GM23338 (cell line): ENCODE measurements around the gene H2AZ2. TPM values are rescaled to one million over a fixed set of nuclear protein-coding genes. Genes with fewer than 3 reads are reported as not detected.
"Not testable (repeated sequence)": the region's sequence is repeated elsewhere in the genome, so short reads cannot be mapped to it uniquely, and the experiment has no call there.

Experiments used
- ATAC-seq: fragments of 200-7000 bp; cut with Tn5 transposase; 3 replicates; pipeline ENCODE4 v1.9.1; 2020
- DNase-seq: peaks from one replicate; pipeline ENCODE4 v3.0.0-alpha.2; 2015; ENCODE audit warnings: low spot score
- H2AFZ ChIP-seq: fragments of 200-600 bp; sonication (generic); 2 replicates; pipeline ENCODE4 v1.8.0; 2016; ENCODE audit warnings: antibody characterized with exemption, mild to moderate bottlenecking, moderate library complexity
- H3F3A ChIP-seq: fragments of 200-600 bp; sonication (generic); replicated peaks from 2 replicates; pipeline ENCODE4 v1.8.0; 2017; ENCODE audit warnings: antibody characterized with exemption, mixed run types, low read depth
- H3K27ac ChIP-seq: fragments of 200-600 bp; sonication (generic); 2 replicates; pipeline ENCODE4 v1.6.1; 2016; ENCODE audit warnings: low read depth
- H3K27me3 ChIP-seq: fragments of 200-600 bp; sonication (generic); 2 replicates; pipeline ENCODE4 v1.8.0; 2016; ENCODE audit warnings: mild to moderate bottlenecking, mixed run types, moderate library complexity; ENCODE audit not compliant: insufficient read depth
- H3K36me3 ChIP-seq: fragments of 200-600 bp; sonication (generic); 2 replicates; pipeline ENCODE4 v1.8.0; 2016; ENCODE audit warnings: mild to moderate bottlenecking; ENCODE audit not compliant: insufficient read depth
- H3K4me1 ChIP-seq: fragments of 200-600 bp; sonication (generic); 2 replicates; pipeline ENCODE4 v1.8.0; 2016; ENCODE audit warnings: mild to moderate bottlenecking, moderate library complexity; ENCODE audit not compliant: insufficient read depth
- H3K4me2 ChIP-seq: fragments of 200-600 bp; sonication (generic); 2 replicates; pipeline ENCODE4 v1.7.1; 2017; ENCODE audit warnings: mixed run types
- H3K4me3 ChIP-seq: fragments of 200-600 bp; sonication (generic); 2 replicates; pipeline ENCODE4 v1.6.1; 2016; ENCODE audit warnings: mixed run types
- H3K79me2 ChIP-seq: fragments of 200-600 bp; sonication (generic); replicated peaks from 2 replicates; pipeline ENCODE4 v1.8.0; 2017; ENCODE audit warnings: mild to moderate bottlenecking; ENCODE audit not compliant: insufficient read depth
- H3K9me2 ChIP-seq: fragments of 200-600 bp; sonication (generic); 2 replicates; pipeline ENCODE4 v1.8.0; 2017; ENCODE audit not compliant: insufficient read depth
- H4K20me1 ChIP-seq: fragments of 200-600 bp; sonication (generic); replicated peaks from 2 replicates; pipeline ENCODE4 v1.8.0; 2017; ENCODE audit warnings: mild to moderate bottlenecking; ENCODE audit not compliant: insufficient read depth
- H3K27ac Mint-ChIP-seq: 2 replicates; pipeline ENCODE4 v1.8.0; 2020; ENCODE audit warnings: inconsistent platforms, mild to moderate bottlenecking, moderate library complexity, mixed read lengths
- H3K27me3 Mint-ChIP-seq: 3 replicates; pipeline ENCODE4 v1.8.0; 2022; ENCODE audit warnings: low read depth, mild to moderate bottlenecking, moderate library complexity, mixed read lengths, inconsistent platforms; ENCODE audit not compliant: insufficient read depth, poor library complexity
- H3K36me3 Mint-ChIP-seq: 3 replicates; pipeline ENCODE4 v1.8.0; 2021; ENCODE audit warnings: low read depth, mild to moderate bottlenecking, inconsistent platforms, moderate library complexity, mixed read lengths
- H3K4me1 Mint-ChIP-seq: 3 replicates; pipeline ENCODE4 v1.8.0; 2020; ENCODE audit warnings: mild to moderate bottlenecking, inconsistent platforms, mixed read lengths
- H3K4me3 Mint-ChIP-seq: 3 replicates; pipeline ENCODE4 v1.8.0; 2021; ENCODE audit warnings: moderate library complexity, mild to moderate bottlenecking, inconsistent platforms, mixed read lengths
- H3K9me3 Mint-ChIP-seq: 3 replicates; pipeline ENCODE4 v1.8.0; 2020; ENCODE audit warnings: moderate library complexity, mild to moderate bottlenecking, inconsistent platforms, mixed read lengths
- CREB1 ChIP-seq: fragments of 250-450 bp; sonication (Bioruptor Pico); IDR thresholded peaks from 2 replicates; pipeline ENCODE4 v1.5.0; 2020; ENCODE audit warnings: low read depth, mild to moderate bottlenecking, moderate library complexity
- EZH2 ChIP-seq: fragments of 200-600 bp; sonication (generic); IDR thresholded peaks from one replicate; pipeline ENCODE4 v1.8.0; 2017; ENCODE audit warnings: antibody characterized with exemption, mild to moderate bottlenecking, low read depth; ENCODE audit not compliant: unreplicated experiment
- EZH2phosphoT487 ChIP-seq: fragments of 200-600 bp; sonication (generic); IDR thresholded peaks from one replicate; pipeline ENCODE4 v1.8.1; 2018; ENCODE audit warnings: antibody characterized with exemption; ENCODE audit not compliant: unreplicated experiment
- JUNB ChIP-seq: IDR thresholded peaks from one replicate; pipeline ENCODE4 v1.6.1; 2016; ENCODE audit warnings: antibody characterized with exemption; ENCODE audit not compliant: unreplicated experiment
- NANOG ChIP-seq: IDR thresholded peaks from 2 replicates; pipeline ENCODE4 v1.6.1; 2016; ENCODE audit warnings: antibody characterized with exemption, borderline replicate concordance
- POLR2AphosphoS5 ChIP-seq: IDR thresholded peaks from 2 replicates; pipeline ENCODE4 v1.6.1; 2016; ENCODE audit warnings: antibody characterized with exemption, low read depth
- STAT1 ChIP-seq: IDR thresholded peaks from one replicate; pipeline ENCODE4 v1.6.1; 2016; ENCODE audit warnings: antibody characterized with exemption; ENCODE audit not compliant: unreplicated experiment
- ZNF114 ChIP-seq: fragments of 250-450 bp; sonication (Bioruptor Pico); IDR thresholded peaks from 2 replicates; pipeline ENCODE4 v1.5.0; 2020; ENCODE audit warnings: mild to moderate bottlenecking, moderate library complexity
- ZNF331 ChIP-seq: fragments of 250-450 bp; sonication (Bioruptor Pico); IDR thresholded peaks from 2 replicates; pipeline ENCODE4 v1.5.0; 2020; ENCODE audit warnings: low read depth, mild to moderate bottlenecking, moderate library complexity
- polyA plus RNA-seq: library from polyadenylated mRNA; unstranded; fragments of >200 nt; fragmentation: Nextera tagmentation; extraction: Ambion mirVana; gene quantifications from 2 replicates; pipeline ENCODE4 v1.2.1, GENCODE V29; 2016
- total RNA-seq: library from RNA; depleted of rRNA; stranded (reverse); fragments of >200 nt; shearing (Covaris generic); gene quantifications from 2 replicates; pipeline ENCODE4 v1.2.3, GENCODE V29; 2014
- TF ChIP-seq, protein P1 (sequence below), 2 experiments: fragments of 200-600 bp in 1 of 2; sonication (generic) in 1 of 2; conservative IDR thresholded peaks; 2 replicates each; pipeline versions ENCODE4 v1.5.1 to v1.6.1; 2016 to 2017; ENCODE audit warnings: antibody characterized with exemption in 2 of 2, low read depth in 2 of 2, mild to moderate bottlenecking in 2 of 2, moderate library complexity in 1 of 2
- TF ChIP-seq, protein P2 (sequence below): IDR thresholded peaks from 2 replicates; pipeline ENCODE4 v1.6.1; 2016; ENCODE audit warnings: antibody characterized with exemption

The H2AZ2 gene
- total and polyA plus RNA-seq, 2 experiments from 2014 or later = 215 to 390 TPM

DNA sequence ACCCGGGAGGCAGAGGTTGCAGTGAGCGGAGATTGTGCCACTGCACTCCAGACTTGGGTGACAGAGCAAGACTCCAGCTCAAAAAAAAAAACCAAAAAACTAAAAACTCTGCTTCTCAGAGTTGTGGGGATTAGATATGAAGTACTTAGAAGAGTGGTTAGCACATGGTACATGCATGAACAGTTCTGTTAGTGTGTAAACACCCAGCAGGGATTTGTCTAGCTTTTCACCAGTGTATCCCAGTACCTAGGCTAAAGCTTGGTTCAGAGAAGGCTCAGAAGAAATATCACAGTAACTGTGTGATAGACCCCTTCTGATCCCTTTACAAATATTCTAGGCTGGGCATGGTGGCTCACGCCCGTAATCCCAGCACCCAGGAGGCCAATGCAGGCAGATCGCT lies 41.9 kb downstream of the H2AZ2 start (continued):
- TF ChIP-seq POLR2AphosphoS5 (no peak), JUNB (no peak)

DNA sequence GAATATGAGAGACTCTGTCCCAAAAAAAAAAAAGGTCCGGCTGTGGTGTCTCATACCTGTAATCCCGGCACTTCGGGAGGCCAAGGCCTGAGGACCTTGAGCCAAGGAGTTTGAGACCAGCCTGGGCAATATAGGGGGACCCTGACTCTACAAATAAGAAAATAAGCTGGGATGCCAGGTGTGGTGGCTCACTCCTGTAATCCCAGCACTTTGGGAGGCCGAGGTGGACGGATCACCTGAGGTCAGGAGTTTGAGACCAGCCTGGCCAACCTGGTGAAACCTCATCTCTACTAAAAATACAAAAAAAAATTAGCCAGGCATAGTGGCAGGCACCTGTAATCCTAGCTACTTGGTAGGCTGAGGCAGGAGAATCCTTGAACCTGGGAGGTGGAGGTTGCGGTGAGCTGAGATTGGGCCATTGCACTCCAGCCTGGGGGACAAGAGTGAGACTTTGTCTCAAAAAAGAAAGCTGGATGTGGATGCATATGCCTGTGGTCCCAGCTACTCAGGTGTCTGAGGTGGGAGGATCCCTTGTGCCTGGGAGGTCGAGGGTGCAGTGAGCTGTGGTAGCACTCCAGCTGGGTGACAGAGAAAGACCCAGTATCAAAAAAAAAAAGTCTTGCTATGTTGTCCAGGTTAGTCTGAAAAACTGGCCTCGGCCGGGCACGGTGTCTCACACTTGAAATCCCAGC lies 43.9 kb downstream of the H2AZ2 start:
- peak; percentile 15 for ATAC-seq
- peaks cover 38% of the 10 kb centered on the region for H4K20me1 ChIP-seq

DNA sequence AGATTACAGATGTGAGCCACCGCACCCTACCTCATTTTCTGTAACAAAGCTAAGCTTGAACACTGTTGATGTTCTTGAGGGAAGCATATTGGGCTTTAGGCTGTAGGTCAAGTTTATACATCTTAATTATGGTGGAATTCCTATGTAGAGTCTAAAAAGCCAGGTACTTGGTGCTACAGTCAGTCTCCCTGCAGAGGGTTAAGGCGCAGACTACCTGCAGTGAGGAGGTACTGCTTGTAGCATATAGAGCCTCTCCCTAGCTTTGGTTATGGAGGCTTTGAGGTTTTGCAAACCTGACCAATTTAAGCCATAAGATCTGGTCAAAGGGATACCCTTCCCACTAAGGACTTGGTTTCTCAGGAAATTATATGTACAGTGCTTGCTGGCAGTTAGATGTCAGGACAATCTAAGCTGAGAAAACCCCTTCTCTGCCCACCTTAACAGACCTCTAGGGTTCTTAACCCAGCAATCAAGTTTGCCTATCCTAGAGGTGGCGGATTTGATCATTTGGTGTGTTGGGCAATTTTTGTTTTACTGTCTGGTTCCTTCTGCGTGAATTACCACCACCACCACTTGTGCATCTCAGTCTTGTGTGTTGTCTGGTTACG lies 45.4 kb downstream of the H2AZ2 start:
- Histone ChIP-seq H3K79me2 (peaks cover 33% of the 10 kb centered on the region), H4K20me1 (peaks cover 52% of the 10 kb centered on the region), H3K9me2 (no peaks in the 10 kb centered on the region), H3F3A (peaks cover 75% of the 10 kb centered on the region), H3K4me1 (peaks cover 14% of the 10 kb centered on the region), H3K4me2 (no peak overlapping the region), H2AFZ (no peak overlapping the region), H3K27ac (peak overlapping the region; percentile 59; the same call in 1 of the 2 replicates), H3K36me3 (peaks cover 58% of the 10 kb centered on the region), H3K4me3 (no peak overlapping the region), H3K27me3 (no peaks in the 10 kb centered on the region)
- peaks cover 17% of the 10 kb centered on the region; the same call in 2 of the 3 replicates for H3K4me1 Mint-ChIP-seq
- H3K4me3 Mint-ChIP-seq = no peak overlapping the region
- ATAC-seq = no peak
- H3K27ac Mint-ChIP-seq = no peak overlapping the region
- peaks cover 29% of the 10 kb centered on the region for H3K27me3 Mint-ChIP-seq
- no peak for DNase-seq
- H3K9me3 Mint-ChIP-seq = peaks cover 3% of the 10 kb centered on the region; the same call in 2 of the 3 replicates
- peaks cover 76% of the 10 kb centered on the region for H3K36me3 Mint-ChIP-seq
- TF ChIP-seq EZH2phosphoT487 (no peak), POLR2AphosphoS5 (peak; percentile 39; the same call in 1 of the 2 replicates)
- TF ChIP-seq, protein P1, sequence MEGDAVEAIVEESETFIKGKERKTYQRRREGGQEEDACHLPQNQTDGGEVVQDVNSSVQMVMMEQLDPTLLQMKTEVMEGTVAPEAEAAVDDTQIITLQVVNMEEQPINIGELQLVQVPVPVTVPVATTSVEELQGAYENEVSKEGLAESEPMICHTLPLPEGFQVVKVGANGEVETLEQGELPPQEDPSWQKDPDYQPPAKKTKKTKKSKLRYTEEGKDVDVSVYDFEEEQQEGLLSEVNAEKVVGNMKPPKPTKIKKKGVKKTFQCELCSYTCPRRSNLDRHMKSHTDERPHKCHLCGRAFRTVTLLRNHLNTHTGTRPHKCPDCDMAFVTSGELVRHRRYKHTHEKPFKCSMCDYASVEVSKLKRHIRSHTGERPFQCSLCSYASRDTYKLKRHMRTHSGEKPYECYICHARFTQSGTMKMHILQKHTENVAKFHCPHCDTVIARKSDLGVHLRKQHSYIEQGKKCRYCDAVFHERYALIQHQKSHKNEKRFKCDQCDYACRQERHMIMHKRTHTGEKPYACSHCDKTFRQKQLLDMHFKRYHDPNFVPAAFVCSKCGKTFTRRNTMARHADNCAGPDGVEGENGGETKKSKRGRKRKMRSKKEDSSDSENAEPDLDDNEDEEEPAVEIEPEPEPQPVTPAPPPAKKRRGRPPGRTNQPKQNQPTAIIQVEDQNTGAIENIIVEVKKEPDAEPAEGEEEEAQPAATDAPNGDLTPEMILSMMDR (conservative IDR thresholded peaks at IDR 0.05; ENCODE audit: low read depth in 2 of 2) = no peak

More for the DNA sequence above, 43.9 kb downstream of the H2AZ2 start:
- H3K27me3 ChIP-seq, H3K4me3 Mint-ChIP-seq, DNase-seq, H3K9me2 ChIP-seq, H3K9me3 Mint-ChIP-seq, H3K4me3 ChIP-seq, H3K4me1 ChIP-seq, H2AFZ ChIP-seq, H3K4me2 ChIP-seq: not testable (repeated sequence)
- Mint-ChIP-seq H3K27me3 (peaks cover 33% of the 10 kb centered on the region), H3K4me1 (peaks cover 12% of the 10 kb centered on the region; the same call in 2 of the 3 replicates), H3K27ac (0 out of 2 replicates have a peak overlapping the region, but pooled peaks have one; percentile 77), H3K36me3 (peaks cover 62% of the 10 kb centered on the region)
- H3K79me2 ChIP-seq = peaks cover 19% of the 10 kb centered on the region
- H3K27ac ChIP-seq = peak overlapping the region; percentile 90
- peaks cover 61% of the 10 kb centered on the region for H3F3A ChIP-seq
- H3K36me3 ChIP-seq = peaks cover 45% of the 10 kb centered on the region
- peak; percentile 58 for TF ChIP-seq POLR2AphosphoS5

DNA sequence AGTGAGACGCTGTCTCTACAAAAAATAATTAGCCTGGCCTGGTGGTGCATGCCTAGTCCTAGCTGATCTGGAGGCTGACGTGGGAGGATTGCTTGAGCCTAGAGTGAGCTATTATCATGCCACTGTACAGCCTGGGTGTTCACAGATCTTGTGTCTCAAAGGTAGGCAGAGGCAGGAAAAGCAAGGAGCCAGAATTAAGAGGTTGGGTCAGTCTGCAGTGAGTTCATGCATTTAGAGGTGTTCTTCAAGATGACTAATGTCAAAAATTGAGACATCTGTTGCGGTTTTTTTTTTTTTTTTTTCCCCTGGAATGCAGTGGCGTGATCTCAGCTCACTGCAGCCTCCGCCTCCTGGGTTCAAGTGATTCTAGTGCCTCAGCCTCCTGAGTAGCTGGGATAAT lies 46.0 kb downstream of the H2AZ2 start:
- H3K4me1 Mint-ChIP-seq = peaks cover 17% of the 10 kb centered on the region; the same call in 2 of the 3 replicates
- DNase-seq (no peak), ATAC-seq (no peak)
- peak overlapping the region; percentile 10; the same call in 1 of the 3 replicates for H3K4me3 Mint-ChIP-seq
- Histone ChIP-seq H3K27ac (peak overlapping the region; percentile 87), H3K4me2 (no peak overlapping the region), H3K79me2 (peaks cover 39% of the 10 kb centered on the region), H3K4me1 (peaks cover 14% of the 10 kb centered on the region), H3K36me3 (peaks cover 58% of the 10 kb centered on the region), H2AFZ (no peak overlapping the region), H4K20me1 (peaks cover 53% of the 10 kb centered on the region), H3K9me2 (no peaks in the 10 kb centered on the region), H3F3A (peaks cover 75% of the 10 kb centered on the region), H3K4me3 (no peak overlapping the region), H3K27me3 (no peaks in the 10 kb centered on the region)
- H3K27ac Mint-ChIP-seq = peak overlapping the region; percentile 90
- H3K9me3 Mint-ChIP-seq = peaks cover 3% of the 10 kb centered on the region; the same call in 2 of the 3 replicates
- peaks cover 34% of the 10 kb centered on the region for H3K27me3 Mint-ChIP-seq
- peaks cover 82% of the 10 kb centered on the region for H3K36me3 Mint-ChIP-seq
- no peak for TF ChIP-seq POLR2AphosphoS5
- TF ChIP-seq, protein P2, sequence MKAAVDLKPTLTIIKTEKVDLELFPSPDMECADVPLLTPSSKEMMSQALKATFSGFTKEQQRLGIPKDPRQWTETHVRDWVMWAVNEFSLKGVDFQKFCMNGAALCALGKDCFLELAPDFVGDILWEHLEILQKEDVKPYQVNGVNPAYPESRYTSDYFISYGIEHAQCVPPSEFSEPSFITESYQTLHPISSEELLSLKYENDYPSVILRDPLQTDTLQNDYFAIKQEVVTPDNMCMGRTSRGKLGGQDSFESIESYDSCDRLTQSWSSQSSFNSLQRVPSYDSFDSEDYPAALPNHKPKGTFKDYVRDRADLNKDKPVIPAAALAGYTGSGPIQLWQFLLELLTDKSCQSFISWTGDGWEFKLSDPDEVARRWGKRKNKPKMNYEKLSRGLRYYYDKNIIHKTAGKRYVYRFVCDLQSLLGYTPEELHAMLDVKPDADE = no peak
- TF ChIP-seq EZH2 = no peak
- TF ChIP-seq, protein P1 (conservative IDR thresholded peaks at IDR 0.05; ENCODE audit: low read depth in 2 of 2) = no peak
- no peak for TF ChIP-seq ZNF331 (CRISPR knock-in tag)
- TF ChIP-seq CREB1 (CRISPR knock-in tag) = no peak
- no peak for TF ChIP-seq EZH2phosphoT487
- TF ChIP-seq NANOG = no peak
- TF ChIP-seq ZNF114 (CRISPR knock-in tag) = no peak
- no peak for TF ChIP-seq STAT1
